Liver (tissue), 9 donors: Measurements from ENCODE around the gene ARHGEF2. TPM values are rescaled to one million over a fixed set of nuclear protein-coding genes. Genes with fewer than 3 reads are reported as not detected.

Experiments used
- DNase-seq: peaks from one replicate; pipeline ENCODE4 v3.0.0-alpha.2; 2017; ENCODE audit warnings: low spot score
- H3K27ac ChIP-seq, 2 donors: one replicate each; pipeline ENCODE4 v1.7.0; 2013; ENCODE audit warnings: inconsistent platforms in 2 of 2, low read length in 2 of 2, control low read depth in 1 of 2, low read depth in 1 of 2, mild to moderate bottlenecking in 1 of 2
- H3K27me3 ChIP-seq, 4 donors: one replicate each; pipeline versions ENCODE4 v1.6.1 to v1.7.0; 2013; ENCODE audit warnings: low read length in 3 of 4, inconsistent platforms in 1 of 4, mild to moderate bottlenecking in 1 of 4, moderate library complexity in 1 of 4; ENCODE audit not compliant: control insufficient read depth in 4 of 4, insufficient read depth in 4 of 4
- H3K36me3 ChIP-seq, 4 donors: one replicate each; pipeline versions ENCODE4 v1.6.1 to v1.7.0; 2013; ENCODE audit warnings: low read length in 3 of 4, mild to moderate bottlenecking in 3 of 4, low read depth in 1 of 4, moderate library complexity in 1 of 4; ENCODE audit not compliant: control insufficient read depth in 4 of 4, insufficient read depth in 3 of 4
- H3K4me1 ChIP-seq, 4 donors: one replicate each; pipeline versions ENCODE4 v1.6.1 to v1.7.0; 2013; ENCODE audit warnings: low read length in 3 of 4, mild to moderate bottlenecking in 3 of 4, moderate library complexity in 1 of 4; ENCODE audit not compliant: control insufficient read depth in 4 of 4, insufficient read depth in 4 of 4
- H3K4me3 ChIP-seq, 3 donors: one replicate each; pipeline versions ENCODE4 v1.6.1 to v1.7.0; 2013; ENCODE audit warnings: low read length in 3 of 3, control low read depth in 1 of 3, low read depth in 1 of 3, mild to moderate bottlenecking in 1 of 3
- H3K9ac ChIP-seq, 2 donors: one replicate each; pipeline ENCODE4 v1.7.0; 2013; ENCODE audit warnings: low read length in 2 of 2, mild to moderate bottlenecking in 2 of 2, moderate library complexity in 2 of 2, control low read depth in 1 of 2, low read depth in 1 of 2
- H3K9me3 ChIP-seq, 4 donors: one replicate each; pipeline versions ENCODE4 v1.6.1 to v1.7.0; 2013; ENCODE audit warnings: low read length in 3 of 4; ENCODE audit not compliant: control insufficient read depth in 4 of 4
- CTCF ChIP-seq: fragments of 150-350 bp; IDR thresholded peaks from 2 replicates; pipeline ENCODE4 v1.5.1; 2017; ENCODE audit warnings: improper control_type of control experiment, low read depth, low read length; ENCODE audit not compliant: missing input control
- EGR1 ChIP-seq, 2 donors: IDR thresholded peaks; 2 replicates each; pipeline ENCODE4 v1.6.1; 2016 to 2018; ENCODE audit warnings: antibody characterized with exemption in 2 of 2, low read depth in 2 of 2
- FOXA1 ChIP-seq: IDR thresholded peaks from 2 replicates; pipeline ENCODE4 v1.6.1; 2016; ENCODE audit warnings: antibody characterized with exemption
- FOXA2 ChIP-seq: IDR thresholded peaks from 2 replicates; pipeline ENCODE4 v1.6.1; 2016; ENCODE audit warnings: antibody characterized with exemption
- GABPA ChIP-seq, 2 donors: IDR thresholded peaks in 1 of 2; conservative IDR thresholded peaks in 1 of 2; 2 replicates each; pipeline ENCODE4 v1.6.1; 2016; ENCODE audit warnings: antibody characterized with exemption in 2 of 2, mild to moderate bottlenecking in 1 of 2, moderate library complexity in 1 of 2
- HNF4A ChIP-seq, 2 donors: conservative IDR thresholded peaks; 2 replicates each; pipeline ENCODE4 v1.6.1; 2016; ENCODE audit warnings: antibody characterized with exemption in 2 of 2, mild to moderate bottlenecking in 2 of 2
- JUND ChIP-seq, 2 donors: IDR thresholded peaks; 2 replicates each; pipeline ENCODE4 v1.6.1; 2016; ENCODE audit warnings: antibody characterized with exemption in 2 of 2
- MAX ChIP-seq: IDR thresholded peaks from 2 replicates; pipeline ENCODE4 v1.6.1; 2016; ENCODE audit warnings: antibody characterized with exemption
- RAD21 ChIP-seq, 2 donors: IDR thresholded peaks; 2 replicates each; pipeline ENCODE4 v1.6.1; 2016; ENCODE audit warnings: antibody characterized with exemption in 2 of 2, mild to moderate bottlenecking in 2 of 2
- REST ChIP-seq: IDR thresholded peaks from 2 replicates; pipeline ENCODE4 v1.6.1; 2016; ENCODE audit warnings: antibody characterized with exemption, mild to moderate bottlenecking
- RXRA ChIP-seq, 2 donors: IDR thresholded peaks; 2 replicates each; pipeline ENCODE4 v1.6.1; 2017 to 2018; ENCODE audit warnings: antibody characterized with exemption in 2 of 2, mild to moderate bottlenecking in 1 of 2
- SP1 ChIP-seq: IDR thresholded peaks from 2 replicates; pipeline ENCODE4 v1.6.1; 2018; ENCODE audit warnings: antibody characterized with exemption, mild to moderate bottlenecking
- TAF1 ChIP-seq: conservative IDR thresholded peaks from 2 replicates; pipeline ENCODE4 v1.6.1; 2016; ENCODE audit warnings: antibody characterized with exemption, mild to moderate bottlenecking
- YY1 ChIP-seq: IDR thresholded peaks from 2 replicates; pipeline ENCODE4 v1.6.1; 2016; ENCODE audit warnings: antibody characterized with exemption, mild to moderate bottlenecking
- ZBTB33 ChIP-seq: IDR thresholded peaks from 2 replicates; pipeline ENCODE4 v1.6.1; 2016; ENCODE audit warnings: antibody characterized with exemption
- WGBS: extraction: QIAGEN DNeasy Blood & Tissue Kit; methylation state at CpG from one replicate; pipeline ENCODE4 v1.1.7; 2013; 5-methylcytosine and 5-hydroxymethylcytosine counted together
- polyA plus RNA-seq, 2 donors: library from polyadenylated mRNA; stranded (reverse) in 1 of 2; unstranded in 1 of 2; fragments of 200-250 nt in 1 of 2; fragments of >200 nt in 1 of 2; fragmentation: Nextera tagmentation in 1 of 2; extraction: Ambion mirVana in 1 of 2; gene quantifications; one replicate each; pipeline versions ENCODE4 v1.2.1 to v1.2.3, GENCODE V29; 2013 to 2015
- total RNA-seq, 2 donors: library from RNA; depleted of rRNA; stranded (reverse); fragments of >200 nt; gene quantifications; one replicate each; pipeline ENCODE4 v1.2.3, GENCODE V29; 2014
- donor health status: healthy.
- donor health status: healthy.
- donor health status: healthy.
- donor health status: healthy.
- donor health status: healthy.

ARHGEF2 gene
- total and polyA plus RNA-seq, 4 donors, result 3.2 to 59.1 (median 10.3) TPM

- WGBS, result 67% methylated on average over 3 of the region's 3 CpGs
- H3K4me3 ChIP-seq, result no peak overlapping the region
- H3K27me3 ChIP-seq, result no peaks in the 10 kb centered on the region
- TF ChIP-seq RAD21 (IDR thresholded peaks at IDR 0.05), result no peak
- TF ChIP-seq REST, result no peak
- no peak for TF ChIP-seq ZBTB33
- no peaks in the 10 kb centered on the region for H3K9me3 ChIP-seq
- no peaks in the 10 kb centered on the region for H3K4me1 ChIP-seq
- H3K27ac ChIP-seq, result no peak overlapping the region
- DNase-seq, result no peak
- H3K36me3 ChIP-seq, result peaks cover 24 to 59% (median 49%) of the 10 kb centered on the region in 4 donors
- no peak overlapping the region for H3K9ac ChIP-seq
These were observed 31.1 kb upstream of the ARHGEF2 start for GRCh38 chr1:156009404-156009803.

- no peak overlapping the region for H3K27ac ChIP-seq
- no peaks in the 10 kb centered on the region for H3K27me3 ChIP-seq
- H3K36me3 ChIP-seq, result peaks cover 15 to 34% (median 31%) of the 10 kb centered on the region in 4 donors
- peaks cover 0 to 1% (median under 1%) of the 10 kb centered on the region in 4 donors for H3K4me1 ChIP-seq
- WGBS, result 90% methylated on average over 7 of the region's 7 CpGs
- no peak overlapping the region for H3K4me3 ChIP-seq
- no peak for DNase-seq
- TF ChIP-seq REST (no peak), MAX (no peak), FOXA1 (no peak), ZBTB33 (no peak), HNF4A (conservative IDR thresholded peaks at IDR 0.05) (no peak), EGR1 (IDR thresholded peaks at IDR 0.05; ENCODE audit: low read depth in 2 of 2) (no peak), FOXA2 (no peak), SP1 (no peak), JUND (IDR thresholded peaks at IDR 0.05) (no peak), YY1 (no peak), TAF1 (no peak), CTCF (no peak), GABPA (IDR thresholded peaks at IDR 0.05 in 1 of 2, conservative IDR thresholded peaks at IDR 0.05 in 1 of 2) (no peak), RXRA (IDR thresholded peaks at IDR 0.05) (no peak), RAD21 (IDR thresholded peaks at IDR 0.05) (no peak)
- H3K9me3 ChIP-seq, result no peaks in the 10 kb centered on the region
- H3K9ac ChIP-seq, result no peak overlapping the region
These were observed 28.5 kb upstream of the ARHGEF2 start for GRCh38 chr1:156006666-156007376.
